NB4 (cell line): Measurements from ENCODE around the gene NSD1.

Source experiments
- POLR2A ChIP-seq: IDR thresholded peaks from 2 replicates; pipeline ENCODE4 v1.6.1; 2011; ENCODE audit warnings: mild to moderate bottlenecking; ENCODE audit not compliant: insufficient read length; ENCODE audit errors: extremely low read depth
- TF ChIP-seq, protein P1 (sequence below): IDR thresholded peaks from one replicate; pipeline ENCODE4 v1.5.1; 2012; ENCODE audit warnings: low read depth, low read length

DNA sequence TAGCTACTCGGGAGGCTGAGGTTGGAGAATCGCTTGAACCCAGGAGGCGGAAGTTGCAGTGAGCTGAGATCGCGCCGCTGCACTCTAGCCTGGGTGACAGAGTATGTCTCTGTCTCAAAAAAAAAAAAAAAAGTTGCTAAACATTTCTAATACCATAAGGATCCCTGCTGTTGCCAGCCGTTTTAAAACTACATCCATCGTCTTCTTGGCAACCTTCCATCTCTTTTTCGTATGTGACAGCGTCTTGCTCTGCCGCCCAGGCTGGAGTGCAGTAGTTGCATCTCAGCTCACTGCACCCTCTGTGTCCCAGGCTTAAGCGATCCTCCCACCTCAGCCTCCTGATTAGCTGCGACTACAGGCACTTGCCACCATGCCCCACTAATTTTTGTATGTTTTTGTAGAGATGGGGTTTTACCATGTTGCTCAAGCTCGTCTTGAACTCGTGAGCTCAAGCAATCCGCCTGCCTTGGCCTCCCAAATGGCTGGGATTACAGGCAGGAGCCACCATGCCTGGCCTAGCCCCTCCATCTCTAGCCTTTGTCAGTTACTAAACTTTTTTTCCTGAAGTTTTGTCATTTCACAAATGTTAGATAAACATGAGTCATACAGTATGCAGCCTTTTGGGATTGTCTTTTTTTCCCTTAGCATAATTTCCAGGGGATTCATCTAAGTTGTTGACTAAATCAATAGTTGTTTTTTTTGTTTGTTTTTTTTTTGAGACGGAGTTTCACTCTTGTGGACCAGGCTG, 13.5 kb downstream of the NSD1 start:
- TF ChIP-seq, protein P1, sequence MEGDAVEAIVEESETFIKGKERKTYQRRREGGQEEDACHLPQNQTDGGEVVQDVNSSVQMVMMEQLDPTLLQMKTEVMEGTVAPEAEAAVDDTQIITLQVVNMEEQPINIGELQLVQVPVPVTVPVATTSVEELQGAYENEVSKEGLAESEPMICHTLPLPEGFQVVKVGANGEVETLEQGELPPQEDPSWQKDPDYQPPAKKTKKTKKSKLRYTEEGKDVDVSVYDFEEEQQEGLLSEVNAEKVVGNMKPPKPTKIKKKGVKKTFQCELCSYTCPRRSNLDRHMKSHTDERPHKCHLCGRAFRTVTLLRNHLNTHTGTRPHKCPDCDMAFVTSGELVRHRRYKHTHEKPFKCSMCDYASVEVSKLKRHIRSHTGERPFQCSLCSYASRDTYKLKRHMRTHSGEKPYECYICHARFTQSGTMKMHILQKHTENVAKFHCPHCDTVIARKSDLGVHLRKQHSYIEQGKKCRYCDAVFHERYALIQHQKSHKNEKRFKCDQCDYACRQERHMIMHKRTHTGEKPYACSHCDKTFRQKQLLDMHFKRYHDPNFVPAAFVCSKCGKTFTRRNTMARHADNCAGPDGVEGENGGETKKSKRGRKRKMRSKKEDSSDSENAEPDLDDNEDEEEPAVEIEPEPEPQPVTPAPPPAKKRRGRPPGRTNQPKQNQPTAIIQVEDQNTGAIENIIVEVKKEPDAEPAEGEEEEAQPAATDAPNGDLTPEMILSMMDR, result no peak
- no peak for TF ChIP-seq POLR2A
